HepG2 (cell line): ENCODE data around the gene FAM124A. TPM values are rescaled to one million over a fixed set of nuclear protein-coding genes. Genes with fewer than 3 reads are reported as not detected.

ENCODE experiments used
- ATAC-seq: fragments of 200-7000 bp; cut with Tn5 transposase; 3 replicates; pipeline ENCODE4 v1.9.1; 2020; ENCODE audit warnings: mild to moderate bottlenecking, moderate library complexity
- BruUV-seq: library from RNA; stranded (reverse); fragments of 400-500 nt; replicated peaks from 2 replicates; lab custom pipeline; 2021; lab: Mats Ljungman, UMichigan
- CTCF ChIA-PET: fragments of 300-600 bp; formaldehyde crosslinking; extraction: SDS; loops from one replicate; lab custom pipeline; 2021; ENCODE audit warnings: low total read pairs, inconsistent platforms, low intra/inter-chr PET ratio; lab: Yijun Ruan, JAX
- POLR2A ChIA-PET: fragments of 350-600 bp; sonication (Branson Sonifier 250); formaldehyde crosslinking; loops from one replicate; lab custom pipeline; 2020; ENCODE audit warnings: antibody characterized with exemption, inconsistent platforms; lab: Yijun Ruan, JAX
- DNase-seq: peaks from one replicate; pipeline ENCODE4 v3.0.0-alpha.2; 2015; ENCODE audit warnings: low spot score
- FAIRE-seq: peaks from 3 replicates; lab custom pipeline; 2011; peaks lifted over from hg19 to GRCh38; lab: Jason Lieb, UNC
- H2AFZ ChIP-seq: one replicate; pipeline ENCODE4 v1.6.1; 2011; ENCODE audit warnings: low read length, inconsistent platforms
- H3K27ac ChIP-seq: fragments of 300-600 bp; 3 replicates; pipeline ENCODE4 v1.8.0; 2011; ENCODE audit warnings: mixed run types, mild to moderate bottlenecking, mixed read lengths, low read length, inconsistent platforms; ENCODE audit not compliant: insufficient read depth; ENCODE audit errors: extremely low read length
- H3K27me3 ChIP-seq, 2 experiments: fragments of 200-600 bp in 1 of 2; 2 replicates in 1 of 2; 3 replicates in 1 of 2; pipeline versions ENCODE4 v1.6.0 to v1.8.0; 2011; ENCODE audit warnings: low read length in 2 of 2, mild to moderate bottlenecking in 2 of 2, moderate library complexity in 2 of 2, inconsistent platforms in 1 of 2; ENCODE audit not compliant: insufficient read depth in 2 of 2, control insufficient read depth in 1 of 2
- H3K36me3 ChIP-seq, 2 experiments: fragments of 200-600 bp in 1 of 2; replicated peaks in 1 of 2; 2 replicates in 1 of 2; 3 replicates in 1 of 2; pipeline versions ENCODE4 v1.5.1 to v1.8.0; 2011; ENCODE audit warnings: low read length in 2 of 2, inconsistent platforms in 1 of 2; ENCODE audit not compliant: insufficient read depth in 2 of 2, control insufficient read depth in 1 of 2
- H3K4me1 ChIP-seq: 2 replicates; pipeline ENCODE4 v1.5.1; 2012; ENCODE audit warnings: low read length, inconsistent platforms; ENCODE audit not compliant: insufficient read depth
- H3K4me2 ChIP-seq: 2 replicates; pipeline ENCODE4 v1.6.0; 2011; ENCODE audit warnings: low read depth, low read length, inconsistent platforms
- H3K4me3 ChIP-seq, 3 experiments: fragments of 200-600 bp in 1 of 3; sonication (generic), shearing (Covaris generic) in 1 of 3; replicated peaks in 1 of 3; 2 replicates each; pipeline ENCODE4 v1.5.1; 2011 to 2016; ENCODE audit warnings: low read length in 3 of 3, inconsistent platforms in 2 of 3, low read depth in 2 of 3, mild to moderate bottlenecking in 2 of 3, control low read depth in 1 of 3, mixed read lengths in 1 of 3; ENCODE audit not compliant: insufficient read depth in 1 of 3
- H3K79me2 ChIP-seq: one replicate; pipeline ENCODE4 v1.6.1; 2011; ENCODE audit warnings: low read length, inconsistent platforms; ENCODE audit not compliant: insufficient read depth
- H3K9ac ChIP-seq: 2 replicates; pipeline ENCODE4 v1.6.0; 2011; ENCODE audit warnings: mild to moderate bottlenecking, low read depth, low read length, inconsistent platforms; ENCODE audit not compliant: insufficient read depth
- H3K9me3 ChIP-seq: 2 replicates; pipeline ENCODE4 v1.5.1; 2012; ENCODE audit warnings: mild to moderate bottlenecking, low read length
- H4K20me1 ChIP-seq: 2 replicates; pipeline ENCODE4 v1.6.0; 2011; ENCODE audit warnings: inconsistent platforms, mild to moderate bottlenecking, low read length, moderate library complexity; ENCODE audit not compliant: insufficient read depth
- FOXK2 ChIP-seq: fragments of 450-650 bp; IDR thresholded peaks from 2 replicates; pipeline ENCODE4 v1.6.1; 2016
- KLF16 ChIP-seq, 2 experiments: sonication (generic) in 1 of 2; formaldehyde crosslinking in 1 of 2; IDR thresholded peaks; 2 replicates each; pipeline versions ENCODE4 v1.6.1 to v1.8.0; 2016 to 2023; ENCODE audit warnings: missing genetic modification reagents in 2 of 2, missing compliant biosample characterization in 1 of 2
- PAWR ChIP-seq: sonication (generic); formaldehyde crosslinking; IDR thresholded peaks from 2 replicates; pipeline ENCODE4 v1.4.0; 2020; ENCODE audit warnings: missing genetic modification reagents, mild to moderate bottlenecking, borderline replicate concordance
- PLSCR1 ChIP-seq: sonication (generic); formaldehyde crosslinking; IDR thresholded peaks from 2 replicates; pipeline ENCODE4 v1.5.0; 2020; ENCODE audit warnings: missing genetic modification reagents, mild to moderate bottlenecking, borderline replicate concordance
- SP2 ChIP-seq: sonication (generic); formaldehyde crosslinking; IDR thresholded peaks from 2 replicates; pipeline ENCODE4 v1.5.1; 2020; ENCODE audit warnings: mild to moderate bottlenecking, missing genetic modification reagents
- STAT5B ChIP-seq: sonication (generic); formaldehyde crosslinking; IDR thresholded peaks from 2 replicates; pipeline ENCODE4 v1.4.0; 2020; ENCODE audit warnings: missing genetic modification reagents
- TCF12 ChIP-seq, 2 experiments: fragments of 450-650 bp in 1 of 2; sonication (generic) in 1 of 2; formaldehyde crosslinking in 1 of 2; IDR thresholded peaks; 2 replicates each; pipeline versions ENCODE4 v1.6.1 to v1.8.0; 2017 to 2022; ENCODE audit warnings: antibody characterized with exemption in 1 of 2, mild to moderate bottlenecking in 1 of 2, missing genetic modification reagents in 1 of 2, moderate library complexity in 1 of 2
- TFDP1 ChIP-seq: IDR thresholded peaks from 2 replicates; pipeline ENCODE4 v1.6.1; 2016; ENCODE audit warnings: missing compliant biosample characterization, missing genetic modification reagents, borderline replicate concordance
- TFE3 ChIP-seq: IDR thresholded peaks from 2 replicates; pipeline ENCODE4 v1.6.1; 2016
- THAP7 ChIP-seq: sonication (generic); formaldehyde crosslinking; IDR thresholded peaks from 2 replicates; pipeline ENCODE4 v1.8.1; 2023; ENCODE audit warnings: mild to moderate bottlenecking, missing genetic modification reagents
- ZBTB3 ChIP-seq: sonication (generic); formaldehyde crosslinking; IDR thresholded peaks from 2 replicates; pipeline ENCODE4 v1.4.0; 2020; ENCODE audit warnings: low read depth, mild to moderate bottlenecking, moderate library complexity, missing genetic modification reagents, borderline replicate concordance
- ZNF432 ChIP-seq: sonication (generic); formaldehyde crosslinking; IDR thresholded peaks from 2 replicates; pipeline ENCODE4 v1.5.0; 2020; ENCODE audit warnings: missing genetic modification reagents, mild to moderate bottlenecking, borderline replicate concordance
- WGBS: methylation state at CpG from one replicate; pipeline ENCODE4 v1.1.6; 2017; ENCODE audit warnings: low lambda C conversion rate; 5-methylcytosine and 5-hydroxymethylcytosine counted together
- in situ Hi-C: cut with HindIII; loops from 2 replicates; pipeline ENCODE4 v1.10.0; 2017; ENCODE audit warnings: low pct_unique_long_range_greater_than_20kb; ENCODE audit not compliant: extremely low pct_ligation_motif_present
- intact Hi-C: fragments of 100-400 bp; cut with micrococcal nuclease; formaldehyde crosslinking; loops from one replicate; pipeline ENCODE4 v1.10.0; 2022; ENCODE audit not compliant: unreplicated experiment
- polyA plus RNA-seq, 8 experiments: library from polyadenylated mRNA; depleted of rRNA in 3 of 8; stranded (reverse) in 7 of 8; unstranded in 1 of 8; fragments of >200 nt; fragmentation: Illumina TruSeq in 4 of 8; extraction: Trizol in 4 of 8; gene quantifications; 2 replicates each; pipeline versions ENCODE4 v1.2.1 to v1.2.3, GENCODE V29; 2011 to 2016; ENCODE audit warnings: low read depth in 4 of 8, missing spikeins in 1 of 8, mixed read lengths in 1 of 8; ENCODE audit not compliant: insufficient read depth in 1 of 8
- total RNA-seq, 5 experiments: library from RNA; depleted of rRNA; stranded (reverse); fragments of >200 nt; fragmentation: Illumina TruSeq; extraction: Trizol; gene quantifications; 2 replicates each; pipeline ENCODE4 v1.2.3, GENCODE V29; 2016; ENCODE audit warnings: low read depth in 1 of 5

FAM124A gene
- total and polyA plus RNA-seq, 2 of the 13 experiments (the other 11 are each of a cell fraction or from before 2014, with no cell fraction given), result not detected

- no peak for TF ChIP-seq TFE3 (CRISPR knock-in tag)
- no peak for TF ChIP-seq TCF12 (IDR thresholded peaks at IDR 0.05)
- no peak for TF ChIP-seq TCF12 (CRISPR knock-in tag; IDR thresholded peaks at IDR 0.05)
- no peak for TF ChIP-seq STAT5B
- no peak for TF ChIP-seq ZNF432 (CRISPR knock-in tag)
- TF ChIP-seq ZBTB3 (CRISPR knock-in tag), result no peak
- TF ChIP-seq THAP7, result no peak
- TF ChIP-seq SP2, result no peak
- TF ChIP-seq PLSCR1 (CRISPR knock-in tag), result no peak
- TF ChIP-seq PAWR, result no peak
- TF ChIP-seq KLF16 (CRISPR knock-in tag; IDR thresholded peaks at IDR 0.05), result no peak
- no peak for TF ChIP-seq FOXK2
- TF ChIP-seq TFDP1 (CRISPR knock-in tag), result no peak
- Histone ChIP-seq H3K9ac (no peak overlapping the region), H3K27me3 (peaks cover 4 to 56% of the 10 kb centered on the region in 2 experiments), H4K20me1 (no peaks in the 10 kb centered on the region), H3K4me2 (no peak overlapping the region), H3K79me2 (no peaks in the 10 kb centered on the region), H2AFZ (no peak overlapping the region), H3K27ac (no peak overlapping the region), H3K36me3 (no peaks in the 10 kb centered on the region), H3K9me3 (no peaks in the 10 kb centered on the region), H3K4me1 (peaks cover 11% of the 10 kb centered on the region; the same call in 1 of the 2 replicates), H3K4me3 (no peak overlapping the region)
- no peak for DNase-seq
- WGBS, result 12% methylated on average over 4 of the region's 4 CpGs
- intact Hi-C loops, result no loop called here
- ATAC-seq, result no peak
- CTCF ChIA-PET, result no interaction called here
- no peak for FAIRE-seq
- no TSS peak for BruUV-seq
- in situ Hi-C loops, result no loop called here
- POLR2A ChIA-PET, result no interaction called here
Measured at GRCh38 chr13:51218626-51219025, 3.6 kb upstream of the FAM124A start.
